Measurements from ENCODE around the gene NYNRIN. TPM values are rescaled to one million over a fixed set of nuclear protein-coding genes. Genes with fewer than 3 reads are reported as not detected.
A peak's percentile ranks its signal among the peaks of the same experiment; 100 is the strongest.

NYNRIN gene
- total RNA-seq (2014; rRNA removed), result 2.7 and 3.1 TPM in 2 replicates
- Bru-seq, nascent RNA, result percentile 38 among the genes with signal in this experiment
- percentile 45 among the genes with signal in this experiment for BruChase-seq, experiment 1, labeled RNA remaining after a 6-hour chase
- BruChase-seq, experiment 2, labeled RNA remaining after a 2-hour chase, result percentile 36 among the genes with signal in this experiment
- long read RNA-seq, partial matches to known transcripts, result 0 of 2 reads
- long read RNA-seq, other reads (novel, unspliced or antisense), result 2 of 2 reads

GRCh38 chr14:24398653-24399446 is at the start of gene NYNRIN:
TSS of gene NYNRIN (plus strand) at chr14:24399003. CDS start at chr14:24399247, 244 bp downstream.
- no peak within 1 kb of the TSS for H3K9ac ChIP-seq (ENCODE audit: low read length)
- CTCF ChIA-PET, result no interaction called here
- TF ChIP-seq CTCF (conservative IDR thresholded peaks at IDR 0.05; ENCODE audit: low read depth, low read length) (no peak), EZH2phosphoT487 (IDR thresholded peaks at IDR 0.05; ENCODE audit: borderline replicate concordance, low read length) (no peak), EZH2 (IDR thresholded peaks at IDR 0.05; ENCODE audit: low read length, unreplicated experiment) (no peak)

GRCh38 chr14:24349742-24350141 is 49.1 kb upstream of the NYNRIN start:
- DNase-seq (no peak), ATAC-seq (no peak)
- peaks cover 16% of the 10 kb centered on the region; the same call in 1 of the 2 replicates for H3K27me3 ChIP-seq (ENCODE audit: low read length)
- no peak for TF ChIP-seq EZH2phosphoT487 (IDR thresholded peaks at IDR 0.05; ENCODE audit: borderline replicate concordance, low read length)
- TF ChIP-seq CTCF (conservative IDR thresholded peaks at IDR 0.05; ENCODE audit: low read depth, low read length), result no peak
- no peak for TF ChIP-seq EZH2 (IDR thresholded peaks at IDR 0.05; ENCODE audit: low read length, unreplicated experiment)
- no peak overlapping the region for H3K27ac ChIP-seq (ENCODE audit: low read length)
- H3K4me1 ChIP-seq (ENCODE audit: insufficient read depth, low read length), result peaks cover 8% of the 10 kb centered on the region; the same call in 1 of the 2 replicates
- CTCF ChIA-PET, result no interaction called here
- H3K4me2 ChIP-seq (ENCODE audit: low read length), result no peak overlapping the region
- POLR2A ChIA-PET (ENCODE audit: unreplicated experiment), result no interaction called here
- intact Hi-C loops (cut with micrococcal nuclease), result no loop called here
- no peaks in the 10 kb centered on the region for H3K79me2 ChIP-seq (ENCODE audit: low read length)
- H3K4me3 ChIP-seq (ENCODE audit: low read length), result no peak overlapping the region
- H3K9me2 ChIP-seq (replicated peaks; ENCODE audit: low read length), result no peaks in the 10 kb centered on the region
- no TSS peak for BruUV-seq (replicated peaks)
- no peak overlapping the region for H2AFZ ChIP-seq (ENCODE audit: low read length)
- H3K9ac ChIP-seq (ENCODE audit: low read length), result no peak overlapping the region
- H3F3A ChIP-seq (ENCODE audit: low read length, unreplicated experiment), result no peaks in the 10 kb centered on the region
- no peaks in the 10 kb centered on the region for H3K9me3 ChIP-seq (ENCODE audit: low read length)
- H4K20me1 ChIP-seq (ENCODE audit: low read length), result no peaks in the 10 kb centered on the region
- H3K36me3 ChIP-seq (ENCODE audit: low read depth, low read length), result no peaks in the 10 kb centered on the region

More at GRCh38 chr14:24398653-24399446, at the start of gene NYNRIN:
- no peak for DNase-seq
- Histone ChIP-seq H3K36me3 (ENCODE audit: low read depth, low read length) (no peaks in the 10 kb centered on the region), H3K9me2 (replicated peaks; ENCODE audit: low read length) (no peaks in the 10 kb centered on the region), H3K79me2 (ENCODE audit: low read length) (no peaks in the 10 kb centered on the region), H2AFZ (ENCODE audit: low read length) (peak within 1 kb of the TSS; percentile 76), H4K20me1 (ENCODE audit: low read length) (no peaks in the 10 kb centered on the region), H3K4me3 (ENCODE audit: low read length) (peak within 1 kb of the TSS; percentile 64), H3K4me1 (ENCODE audit: insufficient read depth, low read length) (peaks cover 9% of the 10 kb centered on the region; the same call in 1 of the 2 replicates), H3F3A (ENCODE audit: low read length, unreplicated experiment) (no peaks in the 10 kb centered on the region), H3K27me3 (ENCODE audit: low read length) (no peaks in the 10 kb centered on the region), H3K9me3 (ENCODE audit: low read length) (no peaks in the 10 kb centered on the region), H3K4me2 (ENCODE audit: low read length) (peak within 1 kb of the TSS; percentile 78), H3K27ac (ENCODE audit: low read length) (no peak within 1 kb of the TSS)
- intact Hi-C loops (cut with micrococcal nuclease), result no loop called here
- no TSS peak for BruUV-seq (replicated peaks)
- ATAC-seq, result peak; percentile 48
- POLR2A ChIA-PET (ENCODE audit: unreplicated experiment), result no interaction called here

All from PC-3 (cell line).